IPS-18c (cell line): ENCODE measurements around the gene SEMA3C.
"Not testable (repeated sequence)": the region's sequence is repeated elsewhere in the genome, so short reads cannot be mapped to it uniquely, and the experiment has no call there.

ENCODE experiments used
- H3K4me3 ChIP-seq: 2 replicates; pipeline ENCODE4 v1.7.0; 2013; ENCODE audit warnings: low read depth, mild to moderate bottlenecking, low read length, moderate library complexity; ENCODE audit not compliant: insufficient read depth
- H3K9me3 ChIP-seq: one replicate; pipeline ENCODE4 v1.6.1; 2013; ENCODE audit warnings: mild to moderate bottlenecking, low read length, moderate library complexity; ENCODE audit not compliant: control insufficient read depth, insufficient read depth

The SEMA3C gene

GRCh38 chr7:80935991-80936780 lies 17.3 kb upstream of the SEMA3C start:
- Histone ChIP-seq H3K4me3 (no peak overlapping the region), H3K9me3 (no peaks in the 10 kb centered on the region)

- no peaks in the 10 kb centered on the region for H3K9me3 ChIP-seq
Measured at GRCh38 chr7:80934321-80934720, 15.5 kb upstream of the SEMA3C start.

GRCh38 chr7:80932536-80932935 lies 13.7 kb upstream of the SEMA3C start:
- Histone ChIP-seq H3K4me3 (no peak overlapping the region), H3K9me3 (no peaks in the 10 kb centered on the region)

More at GRCh38 chr7:80934321-80934720, 15.5 kb upstream of the SEMA3C start:
- no peak overlapping the region for H3K4me3 ChIP-seq

GRCh38 chr7:80929619-80930018 lies 10.8 kb upstream of the SEMA3C start:
- no peak overlapping the region for H3K4me3 ChIP-seq
- H3K9me3 ChIP-seq, result no peaks in the 10 kb centered on the region

- H3K4me3 ChIP-seq, H3K9me3 ChIP-seq: not testable (repeated sequence)
Measured at GRCh38 chr7:80926955-80927354, 8.1 kb upstream of the SEMA3C start.

GRCh38 chr7:80924090-80924489 lies 5.2 kb upstream of the SEMA3C start:
- H3K4me3 ChIP-seq, result no peak overlapping the region
- H3K9me3 ChIP-seq, result no peaks in the 10 kb centered on the region

GRCh38 chr7:80923211-80923612 lies 4.4 kb upstream of the SEMA3C start:
- H3K4me3 ChIP-seq, result no peak overlapping the region
- no peaks in the 10 kb centered on the region for H3K9me3 ChIP-seq

GRCh38 chr7:80922253-80923049 lies 3.6 kb upstream of the SEMA3C start:
- no peak overlapping the region for H3K4me3 ChIP-seq
- no peaks in the 10 kb centered on the region for H3K9me3 ChIP-seq

- H3K9me3 ChIP-seq, result no peaks in the 10 kb centered on the region
- H3K4me3 ChIP-seq, result no peak overlapping the region
Measured at GRCh38 chr7:80921130-80921529, 2.3 kb upstream of the SEMA3C start.

GRCh38 chr7:80918399-80918798 lies 452 bp downstream of the SEMA3C start:
- Histone ChIP-seq H3K4me3 (peak overlapping the region; percentile 64), H3K9me3 (no peaks in the 10 kb centered on the region)

GRCh38 chr7:80916770-80917741 lies 1.8 kb downstream of the SEMA3C start:
- Histone ChIP-seq H3K9me3 (no peaks in the 10 kb centered on the region), H3K4me3 (no peak overlapping the region; the same call in 1 of the 2 replicates)

GRCh38 chr7:80910228-80910627 lies 8.6 kb downstream of the SEMA3C start:
- H3K9me3 ChIP-seq, result no peaks in the 10 kb centered on the region

GRCh38 chr7:80908360-80908797 lies 10.5 kb downstream of the SEMA3C start:
- H3K9me3 ChIP-seq, result no peaks in the 10 kb centered on the region
- H3K4me3 ChIP-seq, result no peak overlapping the region

More at GRCh38 chr7:80910228-80910627, 8.6 kb downstream of the SEMA3C start:
- H3K4me3 ChIP-seq, result no peak overlapping the region

GRCh38 chr7:80907612-80908011 lies 11.2 kb downstream of the SEMA3C start:
- H3K4me3 ChIP-seq, result no peak overlapping the region

GRCh38 chr7:80907141-80907601 lies 11.7 kb downstream of the SEMA3C start:
- Histone ChIP-seq H3K4me3 (no peak overlapping the region), H3K9me3 (no peaks in the 10 kb centered on the region)

More at GRCh38 chr7:80907612-80908011, 11.2 kb downstream of the SEMA3C start:
- H3K9me3 ChIP-seq, result no peaks in the 10 kb centered on the region

- H3K9me3 ChIP-seq, result no peaks in the 10 kb centered on the region
- no peak overlapping the region for H3K4me3 ChIP-seq
Measured at GRCh38 chr7:80905334-80905733, 13.5 kb downstream of the SEMA3C start.

- no peak overlapping the region for H3K4me3 ChIP-seq
- H3K9me3 ChIP-seq, result no peaks in the 10 kb centered on the region
Measured at GRCh38 chr7:80902716-80903308, 16.0 kb downstream of the SEMA3C start.
